CD4-positive, alpha-beta T cell (primary cell): ENCODE results near the gene DNAJA1. TPM values are rescaled to one million over a fixed set of nuclear protein-coding genes. Genes with fewer than 3 reads are reported as not detected.
"Not testable (repeated sequence)": the region's sequence is repeated elsewhere in the genome, so short reads cannot be mapped to it uniquely, and the experiment has no call there.

ENCODE experiments used
- ATAC-seq: fragments of 200-7000 bp; cut with Tn5 transposase; one replicate; pipeline ENCODE4 v1.10.0; 2022; ENCODE audit warnings: mild to moderate bottlenecking; ENCODE audit not compliant: poor library complexity
- CTCF ChIA-PET: fragments of 350-600 bp; sonication (Branson Sonifier 250); formaldehyde crosslinking; loops from one replicate; lab custom pipeline; 2021; ENCODE audit warnings: antibody characterized with exemption, inconsistent platforms; lab: Charles Lee
- POLR2A ChIA-PET: fragments of 350-600 bp; sonication (Branson Sonifier 250); formaldehyde crosslinking; loops from one replicate; lab custom pipeline; 2021; ENCODE audit warnings: antibody characterized with exemption, inconsistent platforms; lab: Charles Lee
- DNase-seq, 14 experiments: peaks; one replicate each; pipeline ENCODE4 v3.0.0-alpha.2; 2013 to 2020; ENCODE audit warnings: mixed read lengths in 2 of 14
- H3K27ac ChIP-seq, 2 donors: one replicate each; pipeline versions ENCODE4 v1.5.1 to v1.7.0; 2013; ENCODE audit warnings: low read length in 2 of 2, low read depth in 1 of 2, mild to moderate bottlenecking in 1 of 2
- H3K27me3 ChIP-seq, 2 experiments: 1 replicate in 1 of 2; 2 replicates in 1 of 2; pipeline versions ENCODE4 v1.6.1 to v1.7.0; 2013; ENCODE audit warnings: low read length in 2 of 2, control low read depth in 1 of 2, mild to moderate bottlenecking in 1 of 2, moderate library complexity in 1 of 2; ENCODE audit not compliant: insufficient read depth in 2 of 2, control insufficient read depth in 1 of 2
- H3K36me3 ChIP-seq: one replicate; pipeline ENCODE4 v1.6.1; 2013; ENCODE audit warnings: low read length, control low read depth; ENCODE audit not compliant: insufficient read depth
- H3K4me1 ChIP-seq: one replicate; pipeline ENCODE4 v1.6.1; 2013; ENCODE audit warnings: low read length, control low read depth; ENCODE audit not compliant: insufficient read depth
- H3K4me3 ChIP-seq: one replicate; pipeline ENCODE4 v1.5.1; 2013; ENCODE audit warnings: mild to moderate bottlenecking, low read length, moderate library complexity
- H3K9me3 ChIP-seq, 2 experiments: 1 replicate in 1 of 2; 2 replicates in 1 of 2; pipeline versions ENCODE4 v1.6.1 to v1.7.0; 2013; ENCODE audit warnings: low read length in 2 of 2, mild to moderate bottlenecking in 2 of 2, control low read depth in 1 of 2, moderate library complexity in 1 of 2; ENCODE audit not compliant: control insufficient read depth in 1 of 2, insufficient read depth in 1 of 2
- H3K27ac Mint-ChIP-seq: one replicate; pipeline ENCODE4 v1.8.0; 2020; ENCODE audit warnings: mixed read lengths
- H3K27me3 Mint-ChIP-seq: one replicate; pipeline ENCODE4 v1.8.0; 2021; ENCODE audit warnings: mixed read lengths
- H3K36me3 Mint-ChIP-seq: one replicate; pipeline ENCODE4 v1.8.0; 2021; ENCODE audit warnings: low read depth, mixed read lengths
- H3K4me1 Mint-ChIP-seq: one replicate; pipeline ENCODE4 v1.8.0; 2021; ENCODE audit warnings: low read depth, mixed read lengths
- H3K4me3 Mint-ChIP-seq: one replicate; pipeline ENCODE4 v1.8.0; 2020; ENCODE audit warnings: mild to moderate bottlenecking, mixed read lengths
- H3K9me3 Mint-ChIP-seq: one replicate; pipeline ENCODE4 v1.8.0; 2020; ENCODE audit warnings: mixed read lengths
- intact Hi-C, 2 experiments: fragments of 100-400 bp; cut with DNase I in 1 of 2; cut with micrococcal nuclease in 1 of 2; formaldehyde crosslinking; loops; one replicate each; pipeline versions ENCODE4 v1.15.1 to v1.9.0; 2023 to 2025; cut with DNase I, micrococcal nuclease
- total RNA-seq, 174 experiments: library from RNA in 2 of 174; stranded (reverse) in 2 of 174; gene quantifications; one replicate each; pipeline ENCODE4 v1.2.3 and lab custom pipeline; 2021 to 2026
- TF ChIP-seq, protein P1 (sequence below): fragments of 200-600 bp; IDR thresholded peaks from one replicate; pipeline ENCODE4 v1.8.0; 2022; ENCODE audit warnings: antibody characterized with exemption, mild to moderate bottlenecking

The DNAJA1 gene
- total RNA-seq, 2 experiments from 2014 or later: 150 to 156 TPM

DNA sequence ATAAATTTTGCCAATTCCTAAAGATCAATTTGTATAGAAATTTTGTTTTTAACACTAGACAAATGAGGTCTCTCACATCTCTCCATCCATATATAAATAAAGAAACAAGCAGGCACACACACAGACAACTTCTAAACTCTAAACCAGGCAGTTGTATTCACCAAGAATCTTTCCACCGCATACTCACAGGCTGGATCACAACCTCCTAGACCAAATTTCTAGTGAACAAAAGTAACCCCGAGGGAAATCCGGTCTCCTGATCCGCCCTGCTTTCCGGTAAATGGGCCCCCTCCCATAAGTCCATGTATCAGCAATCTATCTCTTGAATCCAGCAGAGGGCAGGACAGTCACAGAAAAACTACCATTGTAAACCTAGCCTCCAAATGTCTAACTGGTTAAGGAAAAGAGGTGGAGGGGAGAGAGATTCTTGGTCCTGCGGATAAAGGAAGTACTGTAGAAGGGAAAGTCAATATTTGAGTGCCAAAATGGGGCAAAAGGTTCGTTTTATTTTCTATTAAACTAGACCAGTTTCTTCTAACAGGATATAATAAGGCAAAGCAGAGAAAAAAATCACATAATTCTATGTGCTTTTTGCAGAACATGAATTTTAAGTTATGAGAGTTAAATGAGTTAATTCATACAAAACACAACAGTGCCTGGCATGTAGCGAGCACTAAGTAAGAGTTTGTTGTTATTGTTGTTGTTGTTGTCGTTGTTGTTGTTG is 56.2 kb downstream of the DNAJA1 start:
- Histone ChIP-seq H3K27me3 (no peaks in the 10 kb centered on the region), H3K4me3 (no peak overlapping the region)
- POLR2A ChIA-PET: interaction anchor here (1.0 kb wide), 1 partner anchor 86 kb away, joined by 3 read pairs; no protein-coding TSS in a partner anchor

DNA sequence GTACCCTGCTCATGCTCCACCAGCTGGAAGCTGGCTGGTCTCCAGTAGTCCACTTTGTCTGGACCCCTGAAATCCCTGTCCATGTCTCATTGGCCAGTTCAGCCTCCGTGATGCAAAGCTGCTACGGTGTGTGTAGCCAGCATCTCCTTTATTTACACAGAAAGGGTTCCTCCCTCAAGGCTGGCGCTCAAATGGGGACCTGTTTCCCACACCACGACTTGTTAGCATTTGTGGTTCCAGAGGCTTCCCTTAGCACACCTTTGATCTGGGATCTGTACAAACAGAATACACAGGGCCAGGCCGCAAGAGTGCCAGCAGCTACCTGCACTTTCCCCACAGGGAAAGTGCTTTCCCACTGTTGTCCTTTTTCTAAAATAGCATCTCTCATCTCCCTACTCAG is 57.1 kb downstream of the DNAJA1 start:
- H3K27ac ChIP-seq: no peak overlapping the region
- H3K4me3 ChIP-seq: no peak overlapping the region
- TF ChIP-seq, protein P1, sequence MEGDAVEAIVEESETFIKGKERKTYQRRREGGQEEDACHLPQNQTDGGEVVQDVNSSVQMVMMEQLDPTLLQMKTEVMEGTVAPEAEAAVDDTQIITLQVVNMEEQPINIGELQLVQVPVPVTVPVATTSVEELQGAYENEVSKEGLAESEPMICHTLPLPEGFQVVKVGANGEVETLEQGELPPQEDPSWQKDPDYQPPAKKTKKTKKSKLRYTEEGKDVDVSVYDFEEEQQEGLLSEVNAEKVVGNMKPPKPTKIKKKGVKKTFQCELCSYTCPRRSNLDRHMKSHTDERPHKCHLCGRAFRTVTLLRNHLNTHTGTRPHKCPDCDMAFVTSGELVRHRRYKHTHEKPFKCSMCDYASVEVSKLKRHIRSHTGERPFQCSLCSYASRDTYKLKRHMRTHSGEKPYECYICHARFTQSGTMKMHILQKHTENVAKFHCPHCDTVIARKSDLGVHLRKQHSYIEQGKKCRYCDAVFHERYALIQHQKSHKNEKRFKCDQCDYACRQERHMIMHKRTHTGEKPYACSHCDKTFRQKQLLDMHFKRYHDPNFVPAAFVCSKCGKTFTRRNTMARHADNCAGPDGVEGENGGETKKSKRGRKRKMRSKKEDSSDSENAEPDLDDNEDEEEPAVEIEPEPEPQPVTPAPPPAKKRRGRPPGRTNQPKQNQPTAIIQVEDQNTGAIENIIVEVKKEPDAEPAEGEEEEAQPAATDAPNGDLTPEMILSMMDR: no peak
- no peaks in the 10 kb centered on the region for H3K27me3 ChIP-seq
- Mint-ChIP-seq H3K36me3 (no peaks in the 10 kb centered on the region), H3K4me1 (peaks cover 33% of the 10 kb centered on the region), H3K9me3 (no peaks in the 10 kb centered on the region), H3K4me3 (peak overlapping the region; percentile 43), H3K27ac (peak overlapping the region; percentile 65), H3K27me3 (no peaks in the 10 kb centered on the region)
- DNase-seq (peak in 5 of 14 experiments; percentile 18 to 54 (median 45)), ATAC-seq (peak; percentile 13)
- peaks cover 34% of the 10 kb centered on the region for H3K4me1 ChIP-seq
- H3K36me3 ChIP-seq: no peaks in the 10 kb centered on the region
- POLR2A ChIA-PET: interaction anchor here (0.6 to 1.1 kb wide), 2 partner anchors 85 to 144 kb away, joined by 3 to 5 read pairs; partner anchors contain the start of gene B4GALT1
- peaks cover 0 to 5% of the 10 kb centered on the region in 2 experiments for H3K9me3 ChIP-seq
- CTCF ChIA-PET: interaction anchor here (1.1 kb wide), 1 partner anchor 97 kb away, joined by 4 read pairs; no protein-coding TSS in a partner anchor
- intact Hi-C loops: no loop called here

More for the DNA sequence above, 56.2 kb downstream of the DNAJA1 start:
- Histone ChIP-seq H3K9me3 (peaks cover 0 to 5% of the 10 kb centered on the region in 2 experiments), H3K4me1 (peaks cover 38% of the 10 kb centered on the region), H3K36me3 (no peaks in the 10 kb centered on the region), H3K27ac (peak overlapping the region in 1 of 2 donors; percentile 52)
- TF ChIP-seq, protein P1: peak; percentile 81
- H3K27ac Mint-ChIP-seq: no peak overlapping the region
- peaks cover 5% of the 10 kb centered on the region for H3K36me3 Mint-ChIP-seq
- no peak overlapping the region for H3K4me3 Mint-ChIP-seq
- CTCF ChIA-PET: no interaction called here
- peak; percentile 32 to 91 (median 50) for DNase-seq
- H3K27me3 Mint-ChIP-seq: no peaks in the 10 kb centered on the region
- peak; percentile 60 for ATAC-seq
- H3K4me1 Mint-ChIP-seq: peaks cover 39% of the 10 kb centered on the region
- H3K9me3 Mint-ChIP-seq: no peaks in the 10 kb centered on the region
- intact Hi-C loops: loop anchor here (1.0 to 2.0 kb wide), 4 partner anchors 87 to 144 kb away; no protein-coding TSS in a partner anchor

DNA sequence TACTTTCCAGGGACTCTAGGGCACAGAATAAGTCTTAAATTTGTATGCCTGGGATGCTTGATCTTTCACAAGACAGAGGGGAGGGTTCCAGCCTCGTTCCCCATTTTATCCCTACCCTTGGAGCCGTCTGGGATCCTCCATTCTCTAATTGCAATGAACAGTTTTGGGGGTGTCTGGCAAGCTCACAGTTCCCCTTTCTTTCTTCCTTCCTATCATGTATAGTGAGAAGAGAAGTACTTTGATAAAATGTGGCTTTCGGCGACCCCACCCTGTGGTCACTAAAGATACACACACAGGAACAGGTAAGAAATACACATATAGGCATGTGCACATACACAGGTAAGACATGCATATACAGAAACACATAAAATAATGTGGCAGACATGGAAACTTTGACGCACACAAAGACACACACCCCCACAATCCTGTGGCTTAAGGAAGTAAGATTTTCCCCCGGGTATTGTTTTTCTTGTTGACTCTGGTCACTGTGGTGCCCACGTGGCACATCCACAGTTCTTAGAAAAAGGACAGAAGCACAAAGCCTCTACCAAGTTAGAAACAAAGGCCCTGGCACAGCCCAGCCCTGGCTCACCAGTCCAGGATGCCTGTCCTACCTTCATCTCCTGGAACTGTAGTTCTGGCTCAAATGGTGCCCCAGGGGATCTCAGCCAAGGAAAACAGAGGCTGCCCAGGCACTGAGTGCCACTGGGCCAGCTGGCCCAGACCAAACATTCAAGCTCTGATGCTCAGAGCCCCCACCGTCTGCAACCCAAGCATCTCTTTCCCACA is 57.7 kb downstream of the DNAJA1 start:
- no peak overlapping the region for H3K4me3 ChIP-seq
- Mint-ChIP-seq H3K36me3 (no peaks in the 10 kb centered on the region), H3K4me3 (peak overlapping the region; percentile 43), H3K27me3 (no peaks in the 10 kb centered on the region), H3K9me3 (no peaks in the 10 kb centered on the region), H3K27ac (peak overlapping the region; percentile 65), H3K4me1 (peaks cover 27% of the 10 kb centered on the region)
- H3K27me3 ChIP-seq: no peaks in the 10 kb centered on the region
- H3K27ac ChIP-seq: no peak overlapping the region
- CTCF ChIA-PET: interaction anchor here (1.1 kb wide), 1 partner anchor 96 kb away, joined by 4 read pairs; no protein-coding TSS in a partner anchor
- H3K4me1 ChIP-seq: peaks cover 30% of the 10 kb centered on the region
- intact Hi-C loops: no loop called here
- peaks cover 0 to 5% of the 10 kb centered on the region in 2 experiments for H3K9me3 ChIP-seq
- ATAC-seq (no peak), DNase-seq (peak in 1 of 14 experiments; percentile 40)
- TF ChIP-seq, protein P1: no peak
- no peaks in the 10 kb centered on the region for H3K36me3 ChIP-seq
- POLR2A ChIA-PET: interaction anchor here (0.6 to 1.1 kb wide), 2 partner anchors 85 to 143 kb away, joined by 3 to 5 read pairs; partner anchors contain the start of gene B4GALT1

DNA sequence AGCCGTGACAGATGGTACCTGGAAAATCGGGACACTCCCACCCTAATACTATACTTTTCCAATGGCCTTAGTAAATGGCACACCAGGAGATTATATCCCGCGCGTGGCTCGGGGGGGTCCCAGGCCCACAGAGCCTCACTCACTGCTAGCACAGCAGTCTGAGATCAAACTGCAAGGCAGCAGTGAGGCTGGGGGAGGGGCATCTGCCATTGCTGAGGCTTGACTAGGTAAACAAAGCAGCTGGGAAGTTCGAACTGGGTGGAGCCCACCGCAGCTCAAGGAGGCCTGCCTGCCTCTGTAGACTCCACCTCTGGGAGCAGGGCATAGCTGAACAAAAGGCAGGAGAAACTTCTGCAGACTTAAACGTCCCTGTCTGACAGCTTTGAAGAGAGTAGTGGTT is 60.6 kb downstream of the DNAJA1 start:
- H3K4me3 ChIP-seq, ATAC-seq, H3K27ac ChIP-seq, H3K36me3 ChIP-seq, H3K36me3 Mint-ChIP-seq, H3K27ac Mint-ChIP-seq, H3K4me3 Mint-ChIP-seq, H3K27me3 Mint-ChIP-seq, H3K27me3 ChIP-seq, POLR2A ChIA-PET, H3K9me3 Mint-ChIP-seq, CTCF ChIA-PET, H3K9me3 ChIP-seq, intact Hi-C loops, DNase-seq: not testable (repeated sequence)
- H3K4me1 ChIP-seq: peaks cover 26% of the 10 kb centered on the region
- H3K4me1 Mint-ChIP-seq: peaks cover 20% of the 10 kb centered on the region
